ENCODE data around the gene LMO7.
"Not testable (repeated sequence)": the region's sequence is repeated elsewhere in the genome, so short reads cannot be mapped to it uniquely, and the experiment has no call there.

DNA sequence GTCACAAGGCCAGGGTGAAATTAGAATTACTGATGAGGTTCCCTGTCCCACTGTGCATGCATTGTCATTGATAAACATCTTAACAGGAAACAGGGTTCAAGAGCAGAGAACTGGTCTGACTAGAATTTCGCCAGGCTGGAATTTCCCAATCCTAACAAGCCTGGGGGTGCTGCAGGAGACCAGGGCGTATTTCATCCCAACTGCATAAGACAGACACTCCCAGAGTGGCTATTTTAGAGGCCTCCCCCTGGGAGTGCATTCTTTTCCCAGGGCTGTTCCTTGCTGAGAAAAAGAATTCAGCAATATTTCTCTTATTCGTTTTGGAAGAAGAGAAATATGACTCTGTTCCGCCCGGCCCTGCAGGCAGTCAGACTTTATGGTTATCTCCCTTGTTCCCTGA lies 144.0 kb downstream of the LMO7 start:
- not testable (repeated sequence) for TF ChIP-seq CTCF, POLR2A (IDR thresholded peaks at IDR 0.05)

Measured in breast epithelium (tissue), 3 donors.